Measurements from ENCODE around the gene DGCR2. TPM values are rescaled to one million over a fixed set of nuclear protein-coding genes. Genes with fewer than 3 reads are reported as not detected.

The DGCR2 gene
- total and polyA plus RNA-seq, 9 donors: 23.9 to 71.9 (median 59.1) TPM

- no peak overlapping the region for H3K27ac ChIP-seq
- H3K36me3 ChIP-seq: no peaks in the 10 kb centered on the region
- H3K27me3 ChIP-seq: no peaks in the 10 kb centered on the region
- H3K4me3 ChIP-seq: no peak overlapping the region
- DNase-seq: no peak
- H3K9me3 ChIP-seq: no peaks in the 10 kb centered on the region
- intact Hi-C loops (cut with DNase I): no loop called here
- peaks cover 12% of the 10 kb centered on the region for H3K4me1 ChIP-seq (ENCODE audit: insufficient read depth)
- 81% methylated on average over 4 of the region's 4 CpGs for WGBS, 3 donors
- TF ChIP-seq CTCF (IDR thresholded peaks at IDR 0.05) (no peak), EP300 (IDR thresholded peaks at IDR 0.05) (no peak), POLR2A (IDR thresholded peaks at IDR 0.05) (no peak)
Measured at GRCh38 chr22:19123936-19124335, 1.7 kb upstream of the DGCR2 start.

- no peaks in the 10 kb centered on the region for H3K9me3 ChIP-seq
- 15 to 19% (median 18%) methylated on average over 26 to 27 of the region's 27 CpGs for WGBS, 3 donors
- no peaks in the 10 kb centered on the region for H3K36me3 ChIP-seq
- TF ChIP-seq POLR2A (IDR thresholded peaks at IDR 0.05) (no peak), EP300 (IDR thresholded peaks at IDR 0.05) (no peak), CTCF (IDR thresholded peaks at IDR 0.05) (no peak)
- intact Hi-C loops (cut with DNase I): no loop called here
- H3K27ac ChIP-seq: peak overlapping the region in 1 of 2 donors; percentile 45
- H3K4me3 ChIP-seq: peak overlapping the region; percentile 83
- DNase-seq: peak in 1 of 5 donors; percentile 49
- H3K27me3 ChIP-seq: no peaks in the 10 kb centered on the region
- H3K4me1 ChIP-seq (ENCODE audit: insufficient read depth): peaks cover 13% of the 10 kb centered on the region
Measured at GRCh38 chr22:19122752-19123492, 710 bp upstream of the DGCR2 start.

GRCh38 chr22:19121631-19122142 lies 525 bp downstream of the DGCR2 start:
- intact Hi-C loops (cut with DNase I): no loop called here
- Histone ChIP-seq H3K27ac (peak overlapping the region; percentile 41 to 83), H3K36me3 (no peaks in the 10 kb centered on the region), H3K9me3 (no peaks in the 10 kb centered on the region), H3K4me3 (peak overlapping the region; percentile 83), H3K27me3 (no peaks in the 10 kb centered on the region), H3K4me1 (ENCODE audit: insufficient read depth) (peaks cover 21% of the 10 kb centered on the region)
- 0 to 1% (median 0%) methylated on average over 29 to 47 of the region's 47 CpGs for WGBS, 3 donors
- peak; percentile 42 to 67 (median 57) for DNase-seq
- TF ChIP-seq POLR2A (IDR thresholded peaks at IDR 0.05) (no peak), CTCF (IDR thresholded peaks at IDR 0.05) (no peak), EP300 (IDR thresholded peaks at IDR 0.05) (no peak)

GRCh38 chr22:19120829-19121630 lies 1.2 kb downstream of the DGCR2 start:
- TF ChIP-seq EP300 (IDR thresholded peaks at IDR 0.05) (no peak), POLR2A (IDR thresholded peaks at IDR 0.05) (no peak), CTCF (IDR thresholded peaks at IDR 0.05) (no peak)
- WGBS, 3 donors: 9 to 13% (median 10%) methylated on average over 23 of the region's 23 CpGs
- Histone ChIP-seq H3K4me3 (peak overlapping the region; percentile 83), H3K36me3 (no peaks in the 10 kb centered on the region), H3K9me3 (no peaks in the 10 kb centered on the region), H3K4me1 (ENCODE audit: insufficient read depth) (peaks cover 23% of the 10 kb centered on the region), H3K27me3 (no peaks in the 10 kb centered on the region), H3K27ac (peak overlapping the region in 1 of 2 donors; percentile 83)
- peak in 1 of 5 donors; percentile 31 for DNase-seq
- intact Hi-C loops (cut with DNase I): no loop called here
